Gastroesophageal sphincter (tissue), 4 donors: Measurements from ENCODE around the gene MCRIP2. TPM values are rescaled to one million over a fixed set of nuclear protein-coding genes. Genes with fewer than 3 reads are reported as not detected.

Experiments
- ATAC-seq: fragments of 150-250 bp; one replicate; pipeline ENCODE4 v1.9.1; 2016; ENCODE audit warnings: mild to moderate bottlenecking, moderate library complexity
- H3K27ac ChIP-seq, 4 donors: fragments of 200-600 bp; sonication (generic) in 3 of 4; 1 replicate in 3 of 4; 2 replicates in 1 of 4; pipeline ENCODE4 v1.5.1; 2016 to 2019
- H3K27me3 ChIP-seq: fragments of 200-600 bp; sonication (generic); one replicate; pipeline ENCODE4 v1.5.1; 2019
- H3K36me3 ChIP-seq, 2 donors: fragments of 200-600 bp; sonication (generic); one replicate each; pipeline ENCODE4 v1.5.1; 2019; ENCODE audit warnings: control low read depth in 1 of 2
- H3K4me1 ChIP-seq, 3 donors: fragments of 200-600 bp; sonication (generic); 1 replicate in 2 of 3; 2 replicates in 1 of 3; pipeline ENCODE4 v1.5.1; 2016 to 2019; ENCODE audit warnings: control low read depth in 2 of 3
- H3K4me3 ChIP-seq, 2 donors: fragments of 200-600 bp; sonication (generic); one replicate each; pipeline ENCODE4 v1.5.1; 2019; ENCODE audit warnings: mild to moderate bottlenecking in 1 of 2, moderate library complexity in 1 of 2
- H3K9me3 ChIP-seq, 3 donors: fragments of 200-600 bp; sonication (generic); one replicate each; pipeline ENCODE4 v1.5.1; 2017 to 2019; ENCODE audit warnings: control low read depth in 2 of 3
- CTCF ChIP-seq, 4 experiments: fragments of 200-600 bp in 2 of 4; fragments of 450-650 bp in 2 of 4; sonication (generic) in 1 of 4; IDR thresholded peaks; one replicate each; pipeline ENCODE4 v1.5.1; 2017 to 2019; ENCODE audit warnings: antibody characterized with exemption in 4 of 4, mild to moderate bottlenecking in 2 of 4, moderate library complexity in 2 of 4
- EP300 ChIP-seq: sonication (generic); formaldehyde crosslinking; IDR thresholded peaks from one replicate; pipeline ENCODE4 v1.6.1; 2017; ENCODE audit warnings: antibody characterized with exemption, mild to moderate bottlenecking
- POLR2A ChIP-seq, 2 donors: fragments of 450-650 bp; IDR thresholded peaks; one replicate each; pipeline ENCODE4 v1.6.1; 2017; ENCODE audit warnings: antibody characterized with exemption in 2 of 2, mild to moderate bottlenecking in 2 of 2, moderate library complexity in 1 of 2
- POLR2AphosphoS5 ChIP-seq: sonication (generic); formaldehyde crosslinking; IDR thresholded peaks from one replicate; pipeline ENCODE4 v1.6.1; 2017; ENCODE audit warnings: antibody characterized with exemption
- WGBS, 2 donors: methylation state at CpG; one replicate each; pipeline ENCODE4 v1.1.5; 2018; ENCODE audit warnings: low coverage in 1 of 2; 5-methylcytosine and 5-hydroxymethylcytosine counted together
- total RNA-seq, 4 donors: library from RNA; depleted of rRNA; stranded (reverse); fragments of >200 nt; gene quantifications; one replicate each; pipeline ENCODE4 v1.1.0, GENCODE V29; 2016

The MCRIP2 gene
- total RNA-seq, 4 donors from 2014 or later = 25.4 to 70.0 (median 51.9) TPM

GRCh38 chr16:629185-629832, 12.3 kb upstream of the MCRIP2 start:
- no peak for ATAC-seq
- H3K27me3 ChIP-seq = peaks cover 19% of the 10 kb centered on the region
- no peak for TF ChIP-seq POLR2AphosphoS5
- no peak for TF ChIP-seq EP300
- 90% methylated on average over 2 of the region's 29 CpGs; no CpG with 5 or more reads in 1 of the 2 donors for WGBS, 2 donors
- no peak overlapping the region for H3K4me3 ChIP-seq
- peaks cover 0 to 61% of the 10 kb centered on the region in 2 donors for H3K36me3 ChIP-seq
- peaks cover 0 to 26% (median 18%) of the 10 kb centered on the region in 3 donors for H3K4me1 ChIP-seq
- H3K27ac ChIP-seq = no peak overlapping the region
- H3K9me3 ChIP-seq = no peaks in the 10 kb centered on the region

- no peak overlapping the region for H3K27ac ChIP-seq
- H3K9me3 ChIP-seq = no peaks in the 10 kb centered on the region
- peaks cover 19% of the 10 kb centered on the region for H3K27me3 ChIP-seq
- WGBS, 2 donors = 47% methylated on average over 3 of the region's 11 CpGs; no CpG with 5 or more reads in 1 of the 2 donors
- no peak overlapping the region for H3K4me3 ChIP-seq
- peaks cover 0 to 31% (median 18%) of the 10 kb centered on the region in 3 donors for H3K4me1 ChIP-seq
- H3K36me3 ChIP-seq = peaks cover 0 to 66% of the 10 kb centered on the region in 2 donors
- TF ChIP-seq CTCF (IDR thresholded peaks at IDR 0.05) = no peak
- no peak for TF ChIP-seq POLR2A (IDR thresholded peaks at IDR 0.05)
- no peak for TF ChIP-seq EP300
- ATAC-seq = no peak
These were observed 11.8 kb upstream of the MCRIP2 start for GRCh38 chr16:629833-630248.

- TF ChIP-seq POLR2A (IDR thresholded peaks at IDR 0.05) = no peak
- no peak for TF ChIP-seq CTCF (IDR thresholded peaks at IDR 0.05)
- no peak for TF ChIP-seq EP300
- TF ChIP-seq POLR2AphosphoS5 = no peak
- no CpG with 5 or more reads among the region's 29 CpGs for WGBS, 2 donors
- no peak for ATAC-seq
These were observed 11.3 kb upstream of the MCRIP2 start for GRCh38 chr16:630249-630814.

GRCh38 chr16:630815-631405, 10.7 kb upstream of the MCRIP2 start, which contains the start of gene WFIKKN1:
WFIKKN1 (plus strand) TSS chr16:630985; CDS start chr16:631254, 269 bp downstream.
- no CpG with 5 or more reads among the region's 23 CpGs for WGBS, 2 donors
- ATAC-seq = no peak
- Histone ChIP-seq H3K9me3 (no peaks in the 10 kb centered on the region), H3K4me1 (peaks cover 2 to 42% (median 28%) of the 10 kb centered on the region in 3 donors), H3K4me3 (no peak within 1 kb of the TSS), H3K27me3 (peaks cover 19% of the 10 kb centered on the region), H3K27ac (no peak within 1 kb of the TSS), H3K36me3 (peaks cover 0 to 60% of the 10 kb centered on the region in 2 donors)
- TF ChIP-seq EP300 = no peak
- TF ChIP-seq POLR2AphosphoS5 = no peak
- TF ChIP-seq POLR2A (IDR thresholded peaks at IDR 0.05) = no peak
- TF ChIP-seq CTCF (IDR thresholded peaks at IDR 0.05) = no peak

More at GRCh38 chr16:630249-630814, 11.3 kb upstream of the MCRIP2 start:
- H3K4me3 ChIP-seq = no peak overlapping the region
- H3K27me3 ChIP-seq = peaks cover 19% of the 10 kb centered on the region
- no peaks in the 10 kb centered on the region for H3K9me3 ChIP-seq
- peaks cover 2 to 36% (median 23%) of the 10 kb centered on the region in 3 donors for H3K4me1 ChIP-seq
- H3K36me3 ChIP-seq = peaks cover 0 to 65% of the 10 kb centered on the region in 2 donors
- no peak overlapping the region for H3K27ac ChIP-seq

- Histone ChIP-seq H3K27ac (no peak overlapping the region), H3K9me3 (no peaks in the 10 kb centered on the region), H3K27me3 (peaks cover 19% of the 10 kb centered on the region), H3K4me1 (peaks cover 2 to 44% (median 28%) of the 10 kb centered on the region in 3 donors), H3K36me3 (peaks cover 0 to 50% of the 10 kb centered on the region in 2 donors), H3K4me3 (no peak overlapping the region)
- no peak for TF ChIP-seq POLR2AphosphoS5
- TF ChIP-seq CTCF (IDR thresholded peaks at IDR 0.05) = no peak
- TF ChIP-seq POLR2A (IDR thresholded peaks at IDR 0.05) = no peak
- no peak for TF ChIP-seq EP300
- no peak for ATAC-seq
- 8 to 25% methylated on average over 2 to 3 of the region's 9 CpGs for WGBS, 2 donors
These were observed 9.7 kb upstream of the MCRIP2 start for GRCh38 chr16:631808-632358.
